ENCODE measurements around the gene EEF1AKMT4. TPM values are rescaled to one million over a fixed set of nuclear protein-coding genes. Genes with fewer than 3 reads are reported as not detected.

The EEF1AKMT4 gene
- total RNA-seq, 4 donors from 2014 or later: 5.7 to 14.6 (median 8.5) TPM

GRCh38 chr3:184242297-184242685, 7.2 kb upstream of the EEF1AKMT4 start:
- Histone ChIP-seq H3K9me3 (no peaks in the 10 kb centered on the region), H3K4me3 (no peak overlapping the region), H3K27me3 (no peaks in the 10 kb centered on the region), H3K27ac (no peak overlapping the region), H3K4me1 (peaks cover 3 to 4% of the 10 kb centered on the region in 2 donors), H3K36me3 (peaks cover 0 to 40% of the 10 kb centered on the region in 2 donors)
- no peak for TF ChIP-seq CTCF (IDR thresholded peaks at IDR 0.05 in 4 of 5, conservative IDR thresholded peaks at IDR 0.05 in 1 of 5)
- no peak for TF ChIP-seq POLR2A (IDR thresholded peaks at IDR 0.05)
- DNase-seq (no peak), ATAC-seq (no peak)
- in situ Hi-C loops (cut with MboI; ENCODE audit: low sequenced_read_pairs in 4 of 4): loop anchor here in 2 of 4 donors (10.0 to 25.0 kb wide), 3 partner anchors 97 to 355 kb away; partner anchors contain the start of genes EIF2B5 (in 1 of the 2) and PARL (in 1 of the 2)
- intact Hi-C loops (cut with DNase I; ENCODE audit: low total_unique reads): no loop called here

GRCh38 chr3:184248454-184249411, 739 bp upstream of the EEF1AKMT4 start, which contains the start of gene ALG3:
ALG3 (minus strand) TSS chr3:184248962; CDS start chr3:184248940, 22 bp downstream.
- Histone ChIP-seq H3K27me3 (no peaks in the 10 kb centered on the region), H3K4me3 (peak within 1 kb of the TSS; percentile 85 to 95 (median 90)), H3K4me1 (peaks cover 17 to 20% of the 10 kb centered on the region in 2 donors), H3K36me3 (peaks cover 0 to 24% of the 10 kb centered on the region in 2 donors), H3K9me3 (no peaks in the 10 kb centered on the region), H3K27ac (peak within 1 kb of the TSS; percentile 91 to 95 (median 94))
- ATAC-seq (peak; percentile 79), DNase-seq (peak; percentile 66 to 76)
- TF ChIP-seq POLR2A (IDR thresholded peaks at IDR 0.05) (peak in 1 of 2 donors; percentile 50), CTCF (IDR thresholded peaks at IDR 0.05 in 4 of 5, conservative IDR thresholded peaks at IDR 0.05 in 1 of 5) (peak in 1 of 5 experiments; percentile 19)
- intact Hi-C loops (cut with DNase I; ENCODE audit: low total_unique reads): loop anchor here (1.0 to 5.0 kb wide), 11 partner anchors 50 to 364 kb away; partner anchors contain the start of genes ABCC5, ABCF3, AP2M1 and DVL3
- in situ Hi-C loops (cut with MboI; ENCODE audit: low sequenced_read_pairs in 4 of 4): loop anchor here in 2 of 4 donors (10.0 to 25.0 kb wide), 3 partner anchors 104 to 361 kb away; partner anchors contain the start of genes EIF2B5 (in 1 of the 2) and PARL (in 1 of the 2)

GRCh38 chr3:184250167-184250828, 826 bp downstream of the EEF1AKMT4 start:
- Histone ChIP-seq H3K36me3 (peaks cover 0 to 8% of the 10 kb centered on the region in 2 donors), H3K27me3 (no peaks in the 10 kb centered on the region), H3K4me3 (peak overlapping the region; percentile 85 to 95 (median 90)), H3K4me1 (peaks cover 17 to 20% of the 10 kb centered on the region in 2 donors), H3K27ac (peak overlapping the region; percentile 91 to 95 (median 94)), H3K9me3 (no peaks in the 10 kb centered on the region)
- peak; percentile 81 to 94 (median 88) for TF ChIP-seq CTCF (IDR thresholded peaks at IDR 0.05 in 4 of 5, conservative IDR thresholded peaks at IDR 0.05 in 1 of 5)
- TF ChIP-seq POLR2A (IDR thresholded peaks at IDR 0.05): no peak
- ATAC-seq (peak; percentile 80 to 82), DNase-seq (peak; percentile 59 to 85)
- in situ Hi-C loops (cut with MboI; ENCODE audit: low sequenced_read_pairs in 4 of 4): loop anchor here in 1 of 4 donors (25.0 kb wide), 1 partner anchor 363 kb away; the partner anchor contains the start of gene PARL
- intact Hi-C loops (cut with DNase I; ENCODE audit: low total_unique reads): loop anchor here (2.0 kb wide), 1 partner anchor 21 kb away; the partner anchor contains the start of gene VWA5B2

DNA sequence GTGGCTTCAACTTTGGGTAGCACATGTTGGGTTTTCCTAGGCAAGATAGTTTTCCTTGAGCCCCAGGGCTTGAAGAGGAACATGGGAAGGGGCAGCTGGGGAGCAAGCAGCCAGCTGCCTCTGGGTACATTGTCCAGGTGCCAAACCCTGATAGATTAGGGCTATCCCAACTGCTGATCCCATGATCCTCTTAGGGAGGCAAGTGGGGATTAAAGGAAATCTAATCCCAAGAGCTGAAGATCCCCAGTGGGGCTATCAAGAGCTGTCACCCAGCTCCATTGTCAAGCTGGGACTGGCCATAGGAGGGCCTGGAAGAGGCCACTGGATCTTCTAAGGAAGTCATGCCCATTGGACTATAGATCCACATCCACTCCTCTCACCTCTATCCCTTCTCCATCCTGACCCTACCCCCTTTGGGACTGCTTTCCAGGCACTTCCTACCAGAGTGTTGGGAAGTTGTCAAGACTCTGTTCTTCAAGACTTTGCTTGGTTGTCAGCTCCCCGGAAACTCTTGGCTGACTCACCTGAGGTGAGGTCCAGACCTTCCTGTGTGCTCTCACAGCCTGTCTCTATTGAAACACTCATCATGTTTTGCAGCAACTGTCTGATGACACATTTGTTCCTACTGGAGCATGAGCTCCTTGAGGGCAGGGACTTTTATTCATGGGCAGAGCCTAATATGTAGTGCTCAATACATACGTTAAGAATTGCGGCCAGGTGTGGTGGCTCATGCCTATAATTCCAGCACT, 6.0 kb downstream of the EEF1AKMT4 start:
- no peak for ATAC-seq
- Histone ChIP-seq H3K9me3 (no peaks in the 10 kb centered on the region), H3K36me3 (peaks cover 0 to 7% of the 10 kb centered on the region in 2 donors), H3K27me3 (peaks cover 4 to 21% (median 17%) of the 10 kb centered on the region in 3 donors), H3K4me1 (peaks cover 1 to 7% of the 10 kb centered on the region in 2 donors), H3K27ac (no peak overlapping the region), H3K4me3 (no peak overlapping the region)
- intact Hi-C loops (cut with DNase I; ENCODE audit: low total_unique reads): no loop called here
- DNase-seq: no peak
- TF ChIP-seq POLR2A (IDR thresholded peaks at IDR 0.05): no peak
- in situ Hi-C loops (cut with MboI; ENCODE audit: low sequenced_read_pairs in 4 of 4): loop anchor here in 1 of 4 donors (25.0 kb wide), 1 partner anchor 368 kb away; the partner anchor contains the start of gene PARL

Measured in gastrocnemius medialis (tissue), 4 donors.